Endothelial cell of umbilical vein (primary cell): Measurements from ENCODE around the gene IFNA4. TPM values are rescaled to one million over a fixed set of nuclear protein-coding genes. Genes with fewer than 3 reads are reported as not detected.

Source experiments
- BruUV-seq: library from RNA; stranded (reverse); fragments of 400-500 nt; replicated peaks from 2 replicates; lab custom pipeline; 2021; lab: Mats Ljungman, UMichigan
- CTCF ChIA-PET: fragments of 300-600, 350-600 bp; sonication (Branson Sonifier 250); formaldehyde crosslinking; loops from one replicate; lab custom pipeline; 2021; ENCODE audit warnings: antibody characterized with exemption, inconsistent platforms; lab: Charles Lee
- POLR2A ChIA-PET: fragments of 300-600, 350-600 bp; sonication (Branson Sonifier 250); formaldehyde crosslinking; loops from one replicate; lab custom pipeline; 2021; ENCODE audit warnings: antibody characterized with exemption, inconsistent platforms; lab: Charles Lee
- DNase-seq: peaks from one replicate; pipeline ENCODE4 v3.0.0-alpha.2; 2011; ENCODE audit warnings: low read depth, low spot score
- FAIRE-seq: peaks from 2 replicates; lab custom pipeline; 2011; peaks lifted over from hg19 to GRCh38; lab: Jason Lieb, UNC
- H2AFZ ChIP-seq: 2 replicates; pipeline ENCODE4 v1.6.0; 2012; ENCODE audit warnings: low read depth, low read length, control low read depth, inconsistent platforms
- H3K27ac ChIP-seq: 2 replicates; pipeline ENCODE4 v1.5.1; 2011; ENCODE audit warnings: low read depth, mild to moderate bottlenecking, control low read depth, low read length, moderate library complexity; ENCODE audit not compliant: insufficient read depth
- H3K27me3 ChIP-seq, 2 experiments: 2 replicates each; pipeline versions ENCODE4 v1.6.0 to v1.6.1; 2011; ENCODE audit warnings: low read length in 2 of 2, mixed read lengths in 1 of 2; ENCODE audit not compliant: control insufficient read depth in 2 of 2, insufficient read depth in 2 of 2
- H3K36me3 ChIP-seq, 2 experiments: 2 replicates in 1 of 2; 3 replicates in 1 of 2; pipeline ENCODE4 v1.5.1; 2011; ENCODE audit warnings: low read length in 2 of 2, mild to moderate bottlenecking in 1 of 2, moderate library complexity in 1 of 2; ENCODE audit not compliant: control insufficient read depth in 2 of 2, insufficient read depth in 2 of 2; ENCODE audit errors: extremely low read depth in 1 of 2
- H3K4me1 ChIP-seq: 3 replicates; pipeline ENCODE4 v1.5.1; 2011; ENCODE audit warnings: mild to moderate bottlenecking, low read length; ENCODE audit not compliant: control insufficient read depth, insufficient read depth; ENCODE audit errors: extremely low read depth
- H3K4me2 ChIP-seq: 2 replicates; pipeline ENCODE4 v1.6.1; 2011; ENCODE audit warnings: low read length, control low read depth, mixed read lengths; ENCODE audit not compliant: insufficient read depth
- H3K4me3 ChIP-seq, 3 experiments: fragments of 200-600 bp in 1 of 3; sonication (generic), shearing (Covaris generic) in 1 of 3; replicated peaks in 1 of 3; 2 replicates each; pipeline ENCODE4 v1.5.1; 2011 to 2016; ENCODE audit warnings: control low read depth in 3 of 3, low read length in 3 of 3, mild to moderate bottlenecking in 2 of 3, inconsistent platforms in 1 of 3, low read depth in 1 of 3, moderate library complexity in 1 of 3; ENCODE audit not compliant: insufficient read depth in 1 of 3
- H3K79me2 ChIP-seq: 2 replicates; pipeline ENCODE4 v1.6.0; 2012; ENCODE audit warnings: low read length, inconsistent platforms; ENCODE audit not compliant: control insufficient read depth, insufficient read depth
- H3K9ac ChIP-seq: replicated peaks from 2 replicates; pipeline ENCODE3; 2011; ENCODE audit warnings: low read length, control low read depth; ENCODE audit not compliant: insufficient read depth; ENCODE audit errors: extremely low read depth
- H3K9me1 ChIP-seq: replicated peaks from 3 replicates; pipeline ENCODE4 v1.6.0; 2011; ENCODE audit warnings: mild to moderate bottlenecking, low read length; ENCODE audit not compliant: control insufficient read depth, insufficient read depth; ENCODE audit errors: extremely low read depth
- H3K9me3 ChIP-seq: replicated peaks from 2 replicates; pipeline ENCODE4 v1.5.1; 2012; ENCODE audit warnings: low read length, inconsistent platforms; ENCODE audit not compliant: control insufficient read depth, insufficient read depth
- H4K20me1 ChIP-seq: replicated peaks from 2 replicates; pipeline ENCODE3; 2011; ENCODE audit warnings: mild to moderate bottlenecking, low read length; ENCODE audit not compliant: control insufficient read depth, insufficient read depth; ENCODE audit errors: extremely low read depth
- CTCF ChIP-seq, 2 donors: IDR thresholded peaks; 1 replicate in 1 of 2; 2 replicates in 1 of 2; pipeline ENCODE4 v1.5.1; 2011; ENCODE audit warnings: low read length in 2 of 2, mild to moderate bottlenecking in 2 of 2, moderate library complexity in 2 of 2, control low read depth in 1 of 2, inconsistent platforms in 1 of 2, low read depth in 1 of 2; ENCODE audit not compliant: insufficient read depth in 1 of 2; ENCODE audit errors: extremely low read depth in 1 of 2
- EZH2 ChIP-seq: IDR thresholded peaks from 2 replicates; pipeline ENCODE4 v1.6.1; 2012; ENCODE audit warnings: borderline replicate concordance, low read depth, mild to moderate bottlenecking, moderate library complexity, low read length, inconsistent platforms; ENCODE audit not compliant: severe bottlenecking
- FOS ChIP-seq: IDR thresholded peaks from 2 replicates; pipeline ENCODE4 v1.6.1; 2011; ENCODE audit warnings: mild to moderate bottlenecking, low read length, moderate library complexity, borderline replicate concordance; ENCODE audit not compliant: insufficient read depth
- GATA2 ChIP-seq: IDR thresholded peaks from 2 replicates; pipeline ENCODE4 v1.7.0; 2011; ENCODE audit warnings: low read depth, mild to moderate bottlenecking, moderate library complexity, mixed read lengths, low read length; ENCODE audit not compliant: insufficient read length, insufficient read depth
- JUN ChIP-seq: IDR thresholded peaks from 2 replicates; pipeline ENCODE4 v1.6.1; 2011; ENCODE audit warnings: borderline replicate concordance, low read depth; ENCODE audit not compliant: insufficient read length, insufficient read depth
- MYC ChIP-seq: IDR thresholded peaks from one replicate; pipeline ENCODE4 v1.6.1; 2011; ENCODE audit warnings: mild to moderate bottlenecking, low read depth, low read length
- POLR2A ChIP-seq: IDR thresholded peaks from 2 replicates; pipeline ENCODE4 v1.6.1; 2012; ENCODE audit warnings: low read depth, mild to moderate bottlenecking, control low read depth, low read length
- POLR2AphosphoS5 ChIP-seq: IDR thresholded peaks from 2 replicates; pipeline ENCODE4 v1.6.1; 2012; ENCODE audit warnings: low read depth, mild to moderate bottlenecking, control low read depth, low read length, moderate library complexity; ENCODE audit not compliant: insufficient read depth
- dilution Hi-C: fragments of 300-500 bp; cut with MboI; formaldehyde crosslinking; loops from one replicate; pipeline ENCODE4 v1.15.0; 2019; ENCODE audit warnings: low sequenced_read_pairs; ENCODE audit not compliant: extremely low pct_ligation_motif_present
- intact Hi-C: fragments of 100-400 bp; cut with micrococcal nuclease; formaldehyde crosslinking; loops from one replicate; pipeline ENCODE4 v1.10.0; 2022
- polyA plus RNA-seq, 4 experiments: library from polyadenylated mRNA; depleted of rRNA in 3 of 4; stranded (reverse) in 3 of 4; unstranded in 1 of 4; fragments of >200 nt; gene quantifications; 2 replicates each; pipeline versions ENCODE4 v1.2.1 to v1.2.3, GENCODE V29; 2011 to 2012; ENCODE audit warnings: missing spikeins in 1 of 4
- total RNA-seq: library from RNA; stranded (reverse); gene quantifications from 2 replicates; pipeline ENCODE4 v1.2.3, GENCODE V29; 2021
- TF ChIP-seq, protein P1 (sequence below): IDR thresholded peaks from 2 replicates; pipeline ENCODE4 v1.6.1; 2011; ENCODE audit not compliant: insufficient read depth, insufficient read length

IFNA4 gene
- total and polyA plus RNA-seq, 2 donors (not counting 3 experiments of a cell fraction or from before 2014, with no cell fraction given): not detected

DNA sequence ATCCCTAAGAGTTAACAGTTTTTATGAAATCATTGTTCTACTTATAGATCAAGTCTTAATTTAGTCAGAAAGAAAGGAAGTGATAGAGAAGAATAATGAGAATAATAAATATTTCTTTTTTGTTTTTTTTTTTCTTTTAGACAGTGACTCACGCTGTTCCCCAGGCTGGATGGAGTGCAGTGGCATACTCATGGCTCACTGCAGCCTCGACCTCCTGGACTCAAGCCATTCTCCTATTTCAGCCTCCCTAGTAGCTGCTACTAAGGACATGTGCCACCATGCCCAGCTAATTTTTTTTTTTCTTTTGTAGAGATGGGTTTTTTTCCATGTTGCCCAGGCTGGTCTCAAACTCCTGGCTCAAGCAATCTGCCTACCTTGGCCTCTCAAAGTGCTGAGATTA is 31.9 kb downstream of the IFNA4 start:
- Histone ChIP-seq H3K36me3 (no peaks in the 10 kb centered on the region), H3K9me1 (no peaks in the 10 kb centered on the region), H3K4me2 (no peak overlapping the region), H3K79me2 (no peaks in the 10 kb centered on the region), H3K4me1 (peaks cover 13% of the 10 kb centered on the region), H2AFZ (no peak overlapping the region), H4K20me1 (no peaks in the 10 kb centered on the region), H3K9ac (no peak overlapping the region), H3K9me3 (no peaks in the 10 kb centered on the region), H3K27ac (no peak overlapping the region), H3K4me3 (no peak overlapping the region), H3K27me3 (no peaks in the 10 kb centered on the region)
- no peak for DNase-seq
- intact Hi-C loops: no loop called here
- BruUV-seq: no TSS peak
- ChIA-PET POLR2A (no interaction called here), CTCF (interaction anchor here (1.5 kb wide), 1 partner anchor 214 kb away, joined by 3 read pairs; no protein-coding TSS in a partner anchor)
- FAIRE-seq: no peak
- dilution Hi-C loops: no loop called here
- no peak for TF ChIP-seq MYC
- no peak for TF ChIP-seq EZH2
- no peak for TF ChIP-seq POLR2A
- TF ChIP-seq JUN: no peak
- TF ChIP-seq GATA2: no peak
- no peak for TF ChIP-seq CTCF (IDR thresholded peaks at IDR 0.05; ENCODE audit: extremely low read depth in 1 of 2, insufficient read depth in 1 of 2, low read depth in 1 of 2, low read length in 2 of 2)
- no peak for TF ChIP-seq FOS
- TF ChIP-seq, protein P1, sequence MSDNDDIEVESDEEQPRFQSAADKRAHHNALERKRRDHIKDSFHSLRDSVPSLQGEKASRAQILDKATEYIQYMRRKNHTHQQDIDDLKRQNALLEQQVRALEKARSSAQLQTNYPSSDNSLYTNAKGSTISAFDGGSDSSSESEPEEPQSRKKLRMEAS: no peak
- TF ChIP-seq POLR2AphosphoS5: no peak
